Fibroblast of gingiva (primary cell): Measurements from ENCODE around the gene UBE2U.
"Not testable (repeated sequence)": the region's sequence is repeated elsewhere in the genome, so short reads cannot be mapped to it uniquely, and the experiment has no call there.

ENCODE experiments used
- DNase-seq: peaks from one replicate; pipeline ENCODE4 v3.0.0-alpha.2; 2011; ENCODE audit warnings: low read depth

Gene UBE2U

GRCh38 chr1:64240206-64240605 lies 36.8 kb downstream of the UBE2U start:
- peak; percentile 21 for DNase-seq

- DNase-seq, result no peak
These were observed 37.6 kb downstream of the UBE2U start for GRCh38 chr1:64241069-64241468.

GRCh38 chr1:64242895-64243756 lies 39.7 kb downstream of the UBE2U start:
- peak; percentile 42 for DNase-seq

GRCh38 chr1:64243757-64244080 lies 40.3 kb downstream of the UBE2U start:
- DNase-seq, result no peak

GRCh38 chr1:64245495-64245894 lies 42.1 kb downstream of the UBE2U start:
- DNase-seq, result no peak

- peak; percentile 42 for DNase-seq
These were observed 43.0 kb downstream of the UBE2U start for GRCh38 chr1:64246294-64246917.

GRCh38 chr1:64248065-64248464 lies 44.6 kb downstream of the UBE2U start:
- no peak for DNase-seq

GRCh38 chr1:64250472-64250871 lies 47.0 kb downstream of the UBE2U start:
- not testable (repeated sequence) for DNase-seq

GRCh38 chr1:64251971-64252370 lies 48.5 kb downstream of the UBE2U start:
- no peak for DNase-seq

- not testable (repeated sequence) for DNase-seq
These were observed 53.8 kb downstream of the UBE2U start for GRCh38 chr1:64257233-64257632.

- DNase-seq, result not testable (repeated sequence)
These were observed 55.0 kb downstream of the UBE2U start for GRCh38 chr1:64258444-64258843.

- no peak for DNase-seq
These were observed 59.9 kb downstream of the UBE2U start for GRCh38 chr1:64263335-64263734.

GRCh38 chr1:64263856-64264255 lies 60.4 kb downstream of the UBE2U start:
- no peak for DNase-seq

GRCh38 chr1:64265141-64265540 lies 61.7 kb downstream of the UBE2U start:
- peak; percentile 51 for DNase-seq

- no peak for DNase-seq
These were observed 63.6 kb downstream of the UBE2U start for GRCh38 chr1:64266991-64267390.

GRCh38 chr1:64268653-64269557 lies 65.5 kb downstream of the UBE2U start:
- peak; percentile 80 for DNase-seq

GRCh38 chr1:64269558-64269884 lies 66.1 kb downstream of the UBE2U start:
- no peak for DNase-seq

GRCh38 chr1:64280001-64280400 lies 76.6 kb downstream of the UBE2U start:
- DNase-seq, result no peak

- DNase-seq, result no peak
These were observed 78.9 kb downstream of the UBE2U start for GRCh38 chr1:64282351-64282750.

- DNase-seq, result no peak
These were observed 83.6 kb downstream of the UBE2U start for GRCh38 chr1:64287071-64287470.

- no peak for DNase-seq
These were observed 87.0 kb downstream of the UBE2U start for GRCh38 chr1:64290420-64290819.

- no peak for DNase-seq
These were observed 88.5 kb downstream of the UBE2U start for GRCh38 chr1:64291931-64292330.

GRCh38 chr1:64292399-64292798 lies 89.0 kb downstream of the UBE2U start:
- DNase-seq, result peak; percentile 39
